Cardiac muscle cell (in vitro differentiated cells and primary cell): ENCODE results near the gene PTBP2. TPM values are rescaled to one million over a fixed set of nuclear protein-coding genes. Genes with fewer than 3 reads are reported as not detected.
A peak's percentile ranks its signal among the peaks of the same experiment; 100 is the strongest.

Experiments used
- DNase-seq, 2 donors: peaks; one replicate each; pipeline versions ENCODE4 v3.0.0 to v3.0.0-alpha.2; 2010 to 2017; ENCODE audit warnings: low read depth in 1 of 2, low spot score in 1 of 2
- H3K27ac ChIP-seq: fragments of 200-600 bp; sonication (generic); 2 replicates; pipeline ENCODE4 v1.5.1; 2016
- H3K27me3 ChIP-seq: fragments of 200-600 bp; sonication (generic); 2 replicates; pipeline ENCODE4 v1.6.0; 2016; ENCODE audit warnings: control low read depth
- H3K36me3 ChIP-seq: fragments of 200-600 bp; sonication (generic); 2 replicates; pipeline ENCODE4 v1.5.1; 2016; ENCODE audit warnings: control low read depth
- H3K4me1 ChIP-seq: fragments of 200-600 bp; sonication (generic); 2 replicates; pipeline ENCODE4 v1.8.1; 2017; ENCODE audit warnings: low read depth, mild to moderate bottlenecking, mixed run types
- H3K4me3 ChIP-seq: fragments of 200-600 bp; sonication (generic); 2 replicates; pipeline ENCODE4 v1.5.1; 2016; ENCODE audit warnings: mild to moderate bottlenecking
- H3K9me3 ChIP-seq: fragments of 200-600 bp; sonication (generic); 2 replicates; pipeline ENCODE4 v1.5.1; 2017; ENCODE audit warnings: low read depth, mild to moderate bottlenecking, control low read depth
- polyA plus RNA-seq: library from polyadenylated mRNA; unstranded; fragments of >200 nt; fragmentation: Nextera tagmentation; extraction: Ambion mirVana; gene quantifications from 2 replicates; pipeline ENCODE4 v1.2.1, GENCODE V29; 2016
- total RNA-seq: library from RNA; depleted of rRNA; stranded (reverse); fragments of >200 nt; gene quantifications from 2 replicates; pipeline ENCODE4 v1.2.3, GENCODE V29; 2016
- TF ChIP-seq, protein P1 (sequence below): IDR thresholded peaks from 2 replicates; pipeline ENCODE4 v1.5.1; 2012; ENCODE audit warnings: low read depth, mild to moderate bottlenecking, low read length

Gene PTBP2
- total and polyA plus RNA-seq, 2 experiments from 2014 or later, result 37.1 to 89.6 TPM

DNA sequence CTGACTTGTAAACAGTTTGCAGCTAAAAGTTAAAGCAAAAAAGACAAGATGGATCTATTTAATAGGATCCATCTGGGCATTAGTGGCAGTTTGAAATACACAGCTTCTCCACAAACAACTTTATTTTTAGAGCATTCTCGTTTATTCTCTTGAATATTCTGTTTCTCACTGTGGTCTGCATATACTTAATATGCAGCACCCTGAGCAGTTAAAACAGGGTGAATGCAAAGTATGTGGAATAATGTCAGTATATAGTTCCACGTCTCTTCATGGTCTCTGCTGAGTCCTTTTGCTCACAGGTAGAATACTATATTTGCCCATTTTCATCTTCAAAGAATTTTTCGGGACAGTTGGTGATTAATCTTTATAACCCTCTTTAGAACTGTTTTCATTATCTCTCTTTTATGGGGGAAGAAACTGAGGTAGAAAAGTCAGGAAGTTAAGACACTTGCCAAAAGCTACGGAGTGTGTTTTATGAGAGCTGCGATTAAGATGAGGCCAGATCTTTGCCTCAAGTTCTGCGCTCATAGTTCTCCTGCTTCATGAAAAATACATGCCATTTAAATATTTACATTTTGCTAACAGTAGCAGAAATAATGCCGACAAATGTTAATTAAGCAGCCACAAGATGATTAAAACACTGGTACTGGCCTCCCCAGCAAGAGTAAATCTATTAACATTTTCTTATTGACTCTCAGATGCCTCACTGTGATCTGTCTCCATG lies 115.6 kb downstream of the PTBP2 start:
- H3K27me3 ChIP-seq, result no peaks in the 10 kb centered on the region

DNA sequence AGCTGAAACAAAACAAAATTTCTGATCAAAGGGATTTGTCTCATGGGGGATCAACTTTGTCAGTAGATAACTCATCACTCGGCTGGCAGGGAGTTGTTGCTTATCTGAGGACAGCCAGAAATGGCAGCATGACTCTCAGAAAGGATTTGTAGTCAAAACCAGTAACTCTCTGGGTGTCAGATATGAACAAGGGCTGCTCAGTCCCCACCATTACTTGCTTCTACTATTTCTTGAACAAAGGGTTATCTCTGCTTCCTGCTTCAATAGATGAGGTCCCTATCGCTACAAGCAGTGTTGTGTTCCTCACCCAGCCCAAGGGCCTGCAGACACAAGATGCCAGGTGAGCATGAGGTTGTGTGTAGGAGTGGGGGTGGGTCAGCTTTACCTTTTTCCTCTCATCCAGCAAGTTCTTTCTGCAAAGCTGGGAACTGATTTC lies 116.2 kb downstream of the PTBP2 start:
- Histone ChIP-seq H3K27ac (peak overlapping the region; percentile 55), H3K27me3 (no peaks in the 10 kb centered on the region), H3K36me3 (no peaks in the 10 kb centered on the region), H3K4me1 (peaks cover 21% of the 10 kb centered on the region), H3K4me3 (no peak overlapping the region), H3K9me3 (no peaks in the 10 kb centered on the region)
- TF ChIP-seq, protein P1, sequence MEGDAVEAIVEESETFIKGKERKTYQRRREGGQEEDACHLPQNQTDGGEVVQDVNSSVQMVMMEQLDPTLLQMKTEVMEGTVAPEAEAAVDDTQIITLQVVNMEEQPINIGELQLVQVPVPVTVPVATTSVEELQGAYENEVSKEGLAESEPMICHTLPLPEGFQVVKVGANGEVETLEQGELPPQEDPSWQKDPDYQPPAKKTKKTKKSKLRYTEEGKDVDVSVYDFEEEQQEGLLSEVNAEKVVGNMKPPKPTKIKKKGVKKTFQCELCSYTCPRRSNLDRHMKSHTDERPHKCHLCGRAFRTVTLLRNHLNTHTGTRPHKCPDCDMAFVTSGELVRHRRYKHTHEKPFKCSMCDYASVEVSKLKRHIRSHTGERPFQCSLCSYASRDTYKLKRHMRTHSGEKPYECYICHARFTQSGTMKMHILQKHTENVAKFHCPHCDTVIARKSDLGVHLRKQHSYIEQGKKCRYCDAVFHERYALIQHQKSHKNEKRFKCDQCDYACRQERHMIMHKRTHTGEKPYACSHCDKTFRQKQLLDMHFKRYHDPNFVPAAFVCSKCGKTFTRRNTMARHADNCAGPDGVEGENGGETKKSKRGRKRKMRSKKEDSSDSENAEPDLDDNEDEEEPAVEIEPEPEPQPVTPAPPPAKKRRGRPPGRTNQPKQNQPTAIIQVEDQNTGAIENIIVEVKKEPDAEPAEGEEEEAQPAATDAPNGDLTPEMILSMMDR, result no peak
- no peak for DNase-seq

More for the DNA sequence above, 115.6 kb downstream of the PTBP2 start:
- H3K4me3 ChIP-seq, result no peak overlapping the region
- DNase-seq, result no peak
- TF ChIP-seq, protein P1, result no peak
- H3K36me3 ChIP-seq, result no peaks in the 10 kb centered on the region
- no peaks in the 10 kb centered on the region for H3K9me3 ChIP-seq
- peak overlapping the region; percentile 55 for H3K27ac ChIP-seq
- peaks cover 21% of the 10 kb centered on the region for H3K4me1 ChIP-seq

DNA sequence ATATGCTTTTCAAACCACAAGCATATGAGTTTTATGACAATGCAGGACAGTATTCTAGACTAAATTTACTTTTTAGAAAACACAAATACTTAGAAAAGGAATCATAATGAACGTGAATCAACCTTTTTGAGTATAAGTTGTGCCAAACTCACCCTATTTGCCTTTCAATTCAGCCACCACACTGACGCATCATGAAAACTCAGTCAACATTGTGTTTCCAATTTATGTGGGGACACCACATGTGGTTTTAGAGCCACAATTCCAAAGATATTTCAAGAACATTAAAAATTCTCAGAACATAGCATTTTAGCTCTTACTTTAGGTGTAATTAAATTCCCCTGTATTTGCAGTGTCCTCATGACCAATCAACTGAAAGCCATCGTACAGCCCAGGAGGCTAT lies 118.8 kb downstream of the PTBP2 start:
- Histone ChIP-seq H3K36me3 (no peaks in the 10 kb centered on the region), H3K27ac (no peak overlapping the region), H3K4me3 (no peak overlapping the region), H3K27me3 (no peaks in the 10 kb centered on the region), H3K9me3 (no peaks in the 10 kb centered on the region), H3K4me1 (peaks cover 21% of the 10 kb centered on the region)
- no peak for DNase-seq
- TF ChIP-seq, protein P1, result no peak

DNA sequence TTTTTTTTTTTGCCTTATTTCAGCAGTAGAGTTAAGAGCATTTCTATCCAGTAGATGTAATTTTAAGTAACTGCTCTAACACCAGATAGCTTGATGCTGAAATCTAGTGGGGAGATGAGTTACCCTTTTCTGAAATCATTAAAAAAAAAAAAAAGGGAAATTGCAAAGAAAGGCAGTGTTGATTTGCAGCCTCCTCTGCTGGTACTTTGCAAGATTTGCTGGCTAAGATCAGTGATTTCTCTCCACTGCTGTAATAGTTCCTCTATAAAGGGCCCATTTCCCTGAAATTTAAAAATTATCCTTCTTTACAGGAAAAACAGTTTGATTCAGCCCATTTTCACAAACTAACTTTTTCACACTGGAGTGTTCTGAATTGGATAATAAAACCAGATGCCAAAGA lies 120.6 kb downstream of the PTBP2 start:
- no peaks in the 10 kb centered on the region for H3K27me3 ChIP-seq
- H3K4me3 ChIP-seq, result no peak overlapping the region
- peaks cover 16% of the 10 kb centered on the region for H3K4me1 ChIP-seq
- peak in 1 of 2 donors; percentile 37 for DNase-seq
- H3K9me3 ChIP-seq, result no peaks in the 10 kb centered on the region
- no peaks in the 10 kb centered on the region for H3K36me3 ChIP-seq
- TF ChIP-seq, protein P1, result peak; percentile 35
- no peak overlapping the region for H3K27ac ChIP-seq

DNA sequence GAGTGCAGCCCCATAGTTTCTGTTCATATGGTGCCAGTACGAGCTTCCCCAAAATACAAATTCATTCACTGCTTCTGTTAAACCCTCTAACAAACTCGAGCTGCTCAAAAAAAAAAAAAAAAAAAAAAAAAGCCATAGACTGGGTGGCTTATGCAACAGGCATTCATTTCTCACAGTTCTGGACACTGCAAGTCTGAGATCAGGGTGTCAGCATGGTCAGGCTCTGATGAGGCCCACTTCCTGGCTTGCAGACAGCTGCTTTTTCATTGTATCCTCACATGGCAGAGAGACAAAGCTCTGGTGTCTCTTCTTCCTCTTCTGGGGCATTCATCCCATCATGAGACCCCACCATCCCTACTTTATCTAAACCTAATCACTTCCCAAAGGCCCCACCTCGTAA lies 121.6 kb downstream of the PTBP2 start:
- peak in 1 of 2 donors; percentile 75 for DNase-seq
- H3K4me1 ChIP-seq, result peaks cover 7% of the 10 kb centered on the region
- H3K27ac ChIP-seq, result no peak overlapping the region
- TF ChIP-seq, protein P1, result no peak
- H3K9me3 ChIP-seq, result no peaks in the 10 kb centered on the region
- no peak overlapping the region for H3K4me3 ChIP-seq
- H3K36me3 ChIP-seq, result no peaks in the 10 kb centered on the region
- no peaks in the 10 kb centered on the region for H3K27me3 ChIP-seq
